ENCODE results near the gene LRMDA. TPM values are rescaled to one million over a fixed set of nuclear protein-coding genes. Genes with fewer than 3 reads are reported as not detected.
A peak's percentile ranks its signal among the peaks of the same experiment; 100 is the strongest.

LRMDA gene
- total RNA-seq, 4 donors from 2014 or later, result 0.76 to 6.4 (median 1.3) TPM

GRCh38 chr10:75425291-75426079 is 5.9 kb upstream of the LRMDA start:
- DNase-seq (ENCODE audit: low spot score in 2 of 2), result peak in 1 of 2 donors; percentile 42
- intact Hi-C loops (cut with DNase I; ENCODE audit: low total_unique reads), result no loop called here
- 75 to 83% methylated on average over 6 of the region's 6 CpGs for WGBS, 2 donors
- TF ChIP-seq POLR2A (IDR thresholded peaks at IDR 0.05), result no peak
- no peak for TF ChIP-seq CTCF (IDR thresholded peaks at IDR 0.05)
- no peak overlapping the region for H3K4me3 ChIP-seq (ENCODE audit: low read depth, poor library complexity, severe bottlenecking)

- no peak overlapping the region for H3K4me3 ChIP-seq (ENCODE audit: low read depth, poor library complexity, severe bottlenecking)
- intact Hi-C loops (cut with DNase I; ENCODE audit: low total_unique reads), result no loop called here
- 87 to 97% methylated on average over 1 of the region's 1 CpG for WGBS, 2 donors
- TF ChIP-seq CTCF (IDR thresholded peaks at IDR 0.05) (no peak), POLR2A (IDR thresholded peaks at IDR 0.05) (no peak)
- no peak for DNase-seq (ENCODE audit: low spot score in 2 of 2)
These were observed 4.5 kb upstream of the LRMDA start for GRCh38 chr10:75426880-75427279.

GRCh38 chr10:75427951-75428350 is 3.5 kb upstream of the LRMDA start:
- WGBS, 2 donors, result 47 to 50% methylated on average over 3 of the region's 3 CpGs
- no peak for DNase-seq (ENCODE audit: low spot score in 2 of 2)
- intact Hi-C loops (cut with DNase I; ENCODE audit: low total_unique reads), result no loop called here
- TF ChIP-seq POLR2A (IDR thresholded peaks at IDR 0.05) (no peak), CTCF (IDR thresholded peaks at IDR 0.05) (no peak)
- H3K4me3 ChIP-seq (ENCODE audit: low read depth, poor library complexity, severe bottlenecking), result no peak overlapping the region

- intact Hi-C loops (cut with DNase I; ENCODE audit: low total_unique reads), result no loop called here
- H3K4me3 ChIP-seq (ENCODE audit: low read depth, poor library complexity, severe bottlenecking), result no peak overlapping the region
- WGBS, 2 donors, result 70 to 74% methylated on average over 9 of the region's 9 CpGs
- DNase-seq (ENCODE audit: low spot score in 2 of 2), result peak in 1 of 2 donors; percentile 66
- TF ChIP-seq POLR2A (IDR thresholded peaks at IDR 0.05) (no peak), CTCF (IDR thresholded peaks at IDR 0.05) (no peak)
These were observed 2.8 kb upstream of the LRMDA start for GRCh38 chr10:75428434-75429158.

GRCh38 chr10:75429159-75429827 is 2.1 kb upstream of the LRMDA start:
- DNase-seq (ENCODE audit: low spot score in 2 of 2), result peak in 1 of 2 donors; percentile 52
- intact Hi-C loops (cut with DNase I; ENCODE audit: low total_unique reads), result no loop called here
- 77% methylated on average over 5 of the region's 5 CpGs for WGBS, 2 donors
- TF ChIP-seq POLR2A (IDR thresholded peaks at IDR 0.05) (no peak), CTCF (IDR thresholded peaks at IDR 0.05) (no peak)
- no peak overlapping the region for H3K4me3 ChIP-seq (ENCODE audit: low read depth, poor library complexity, severe bottlenecking)
